ENCODE results near the gene DCC.

Gene DCC

GRCh38 chr18:52685316-52685715 lies 345.3 kb downstream of the DCC start:
- DNase-seq (ENCODE audit: low spot score) = no peak

GRCh38 chr18:52691841-52692240 lies 351.8 kb downstream of the DCC start:
- DNase-seq (ENCODE audit: low spot score) = no peak

DNA sequence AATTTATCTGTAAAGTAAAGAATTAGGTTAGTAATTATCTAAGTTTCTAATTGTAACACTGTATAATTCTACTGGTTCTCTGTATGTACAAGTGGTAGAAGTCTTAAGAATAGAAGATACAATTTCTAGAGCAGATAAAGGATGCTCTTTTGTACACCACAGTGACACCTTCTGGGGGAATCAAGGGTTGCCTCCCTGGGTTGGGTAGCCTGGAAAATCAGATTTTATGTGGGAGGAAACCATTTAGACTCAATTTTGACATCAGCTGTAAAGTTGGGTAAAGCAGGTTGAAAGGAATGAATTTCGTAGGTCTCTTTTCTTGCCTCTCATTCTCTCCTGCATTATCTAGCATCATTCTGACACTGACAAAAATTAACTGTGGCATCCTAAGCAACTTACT lies 354.8 kb downstream of the DCC start:
- no peak for DNase-seq (ENCODE audit: low spot score)

DNA sequence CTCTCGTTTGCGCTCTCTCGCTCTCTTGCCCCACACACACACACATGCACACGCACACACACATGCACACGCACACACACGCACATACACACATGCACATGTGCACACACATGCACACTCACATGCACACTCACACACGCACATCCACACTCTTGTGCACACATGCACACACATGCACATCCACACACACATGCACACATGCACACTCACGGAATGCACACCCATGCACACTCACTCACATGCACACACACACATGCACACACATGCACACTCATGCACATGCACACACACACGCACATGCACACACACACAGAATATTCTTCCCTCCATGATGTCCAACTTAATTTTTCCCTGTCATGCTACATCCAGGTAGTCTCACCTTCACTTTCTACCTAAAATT lies 360.1 kb downstream of the DCC start:
- DNase-seq (ENCODE audit: low spot score) = no peak

DNA sequence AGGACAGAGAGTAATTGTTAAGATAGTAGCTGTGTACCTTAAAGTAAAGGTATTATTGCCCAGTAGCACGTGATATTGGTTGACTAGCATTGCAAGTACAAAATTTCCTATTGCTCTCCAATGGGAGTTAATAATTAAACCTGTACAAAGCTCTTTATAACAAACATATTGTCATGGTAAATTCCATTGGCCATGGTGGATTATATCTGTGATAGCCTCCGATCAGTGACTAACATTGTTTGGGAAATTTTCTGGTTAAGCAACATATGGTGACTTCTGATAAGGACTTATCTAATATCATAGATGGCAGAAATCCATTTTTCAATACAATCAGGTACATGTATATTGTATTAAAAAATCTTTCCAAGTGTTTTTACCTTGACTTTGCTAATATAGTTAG lies 360.8 kb downstream of the DCC start:
- no peak for DNase-seq (ENCODE audit: low spot score)

- DNase-seq (ENCODE audit: low spot score) = no peak
Observed at GRCh38 chr18:52701219-52701935, 361.4 kb downstream of the DCC start.

GRCh38 chr18:52715421-52715820 lies 375.4 kb downstream of the DCC start:
- no peak for DNase-seq (ENCODE audit: low spot score)

- DNase-seq (ENCODE audit: low spot score) = no peak
Observed at GRCh38 chr18:52715991-52716390, 376.0 kb downstream of the DCC start.

GRCh38 chr18:52716973-52717372 lies 377.0 kb downstream of the DCC start:
- DNase-seq (ENCODE audit: low spot score) = no peak

DNA sequence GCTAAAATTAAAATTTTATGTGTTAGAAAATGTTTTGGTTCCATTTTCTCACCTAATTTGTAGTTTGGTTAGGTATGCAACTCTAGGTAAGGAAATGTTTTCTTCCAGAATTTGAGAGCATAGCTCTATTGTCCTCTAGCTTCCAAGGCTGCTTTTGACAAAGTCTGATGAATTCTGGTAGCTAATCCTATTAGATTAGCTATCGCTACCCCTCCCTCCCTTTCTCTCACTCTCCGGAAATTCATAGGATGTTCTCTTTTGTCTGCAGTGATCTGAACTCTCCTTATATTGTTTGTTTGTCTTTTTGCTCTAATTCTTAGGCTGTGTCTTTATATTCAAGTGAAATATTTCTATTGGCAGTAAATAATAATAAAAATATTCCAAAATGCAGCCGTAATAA lies 382.9 kb downstream of the DCC start:
- no peak for DNase-seq (ENCODE audit: low spot score)

DNA sequence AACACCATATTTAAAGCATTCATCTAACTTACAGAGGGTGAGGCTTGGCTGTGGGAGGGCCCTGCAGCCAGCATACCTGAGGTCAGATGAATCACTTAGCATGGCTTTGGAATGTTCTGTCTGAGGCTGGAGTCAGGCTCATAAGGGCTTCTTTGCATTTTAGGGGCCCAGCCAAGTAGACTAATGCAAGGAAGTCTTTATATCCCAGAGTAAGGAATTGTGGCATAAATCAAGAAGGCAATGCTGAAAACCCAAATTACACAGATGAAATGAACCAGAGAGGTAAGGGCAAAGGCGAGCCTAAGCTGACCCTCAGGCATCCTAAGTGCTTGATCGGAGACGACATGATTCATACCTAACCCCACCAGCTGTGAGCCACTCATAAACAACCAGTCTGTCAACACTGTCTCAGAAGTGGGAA lies 383.6 kb downstream of the DCC start:
- DNase-seq (ENCODE audit: low spot score) = no peak

DNA sequence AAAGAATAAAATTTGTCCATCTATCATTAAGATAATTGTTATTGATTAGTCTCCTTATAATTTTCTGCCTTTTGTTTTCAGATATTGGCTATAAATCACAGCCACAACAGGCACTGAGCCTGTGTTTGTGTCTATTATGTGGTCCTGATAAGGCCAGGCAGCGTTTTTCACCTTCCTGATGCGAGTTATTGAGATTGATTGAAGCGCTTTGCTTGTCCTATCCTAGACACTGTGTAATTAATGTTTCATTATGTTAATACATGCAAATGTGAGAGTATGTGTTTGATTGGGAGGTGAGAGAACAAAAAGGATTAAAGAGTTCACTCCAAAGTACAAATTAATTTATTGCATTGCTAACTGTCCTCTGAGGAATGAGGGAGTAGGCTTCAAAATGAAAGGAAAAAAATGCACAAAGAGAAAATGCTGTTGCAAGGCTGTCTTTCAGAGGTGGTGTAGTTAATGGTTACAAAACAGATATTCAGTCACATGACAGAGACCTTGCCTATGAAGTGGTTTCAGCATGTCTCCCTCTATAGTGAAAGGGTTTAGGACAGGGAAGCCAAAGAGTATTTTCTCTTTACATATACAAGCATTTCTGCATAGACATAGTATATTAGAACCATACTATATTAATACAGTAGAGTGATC lies 391.1 kb downstream of the DCC start:
- no peak for DNase-seq (ENCODE audit: low spot score)

DNA sequence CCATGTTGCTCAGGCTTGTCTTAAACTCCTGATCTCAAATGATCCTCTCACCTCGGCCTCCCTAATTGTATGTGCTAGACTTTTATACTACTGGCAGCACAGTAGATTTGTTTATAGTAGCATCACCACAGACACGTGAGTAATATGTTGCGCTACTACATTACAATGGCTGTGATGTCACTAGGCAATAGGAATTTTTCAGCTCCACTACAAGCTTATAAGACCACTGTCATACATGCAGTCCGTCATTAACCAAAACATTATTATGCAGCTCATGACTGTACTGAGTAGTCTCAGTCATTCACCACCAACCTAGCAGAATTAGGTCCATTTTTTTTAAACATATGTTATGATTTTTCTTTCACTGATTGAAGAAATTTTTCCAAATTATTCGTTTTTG lies 398.9 kb downstream of the DCC start:
- DNase-seq (ENCODE audit: low spot score) = no peak

GRCh38 chr18:52746986-52747385 lies 407.0 kb downstream of the DCC start:
- no peak for DNase-seq (ENCODE audit: low spot score)

- DNase-seq (ENCODE audit: low spot score) = no peak
Observed at GRCh38 chr18:52747869-52748268, 407.9 kb downstream of the DCC start.

DNA sequence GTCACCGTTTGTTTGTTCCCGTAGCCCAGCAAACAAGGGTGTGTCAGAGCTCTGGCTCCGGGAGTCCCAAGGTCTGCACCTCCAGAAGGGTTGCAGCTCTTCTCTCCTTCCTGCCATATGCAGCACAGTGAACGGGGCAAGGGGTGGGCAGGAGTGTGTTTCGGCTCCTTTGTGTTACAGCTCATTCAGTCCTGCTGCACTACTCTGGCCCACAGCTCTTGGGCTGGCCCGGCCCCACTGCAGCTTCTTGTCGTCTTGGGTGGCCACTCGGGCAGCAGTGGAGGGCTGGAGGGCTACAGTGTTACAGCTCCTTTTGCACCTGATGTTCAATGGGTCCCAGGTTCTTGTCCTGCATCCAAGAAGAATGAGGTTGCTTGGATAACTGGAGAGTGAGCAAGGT lies 408.3 kb downstream of the DCC start:
- no peak for DNase-seq (ENCODE audit: low spot score)

DNA sequence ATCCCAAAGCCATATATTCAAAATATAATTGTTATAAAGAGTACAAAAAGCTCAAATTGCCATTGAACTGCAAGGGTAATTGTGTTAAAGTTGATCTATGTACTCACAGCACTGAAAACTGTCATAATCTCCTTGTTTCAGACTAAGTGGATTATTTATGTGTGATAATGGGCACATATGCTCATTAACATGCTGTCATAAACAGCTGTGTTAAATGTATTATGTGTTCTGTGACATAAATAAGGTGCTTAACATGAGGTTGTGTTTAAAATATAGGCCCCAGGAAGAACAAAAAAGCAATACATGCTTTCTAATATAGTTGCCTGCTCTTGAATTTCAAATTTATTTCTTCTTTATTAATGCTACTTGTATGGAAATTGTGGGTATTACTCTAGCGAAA lies 409.5 kb downstream of the DCC start:
- no peak for DNase-seq (ENCODE audit: low spot score)

GRCh38 chr18:52750995-52751394 lies 411.0 kb downstream of the DCC start:
- no peak for DNase-seq (ENCODE audit: low spot score)

DNA sequence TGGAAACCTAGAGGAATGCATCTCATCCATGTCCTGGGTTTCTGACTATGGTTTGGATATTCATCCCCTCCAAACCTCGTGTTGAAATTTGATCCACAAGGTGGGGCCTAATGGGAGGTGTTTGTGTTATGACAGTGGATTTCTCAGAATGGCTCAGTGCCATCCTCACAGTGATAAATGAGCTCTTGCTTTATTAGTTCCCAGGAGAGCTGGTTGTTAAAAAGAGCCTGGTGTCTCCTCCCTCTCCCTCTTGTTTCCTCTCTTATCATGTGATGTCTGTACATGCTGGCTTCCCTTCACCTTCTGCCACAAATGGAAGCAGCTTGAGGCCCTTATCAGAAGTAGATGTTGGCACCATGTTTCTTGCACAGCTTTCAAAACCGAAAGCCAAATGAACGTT lies 424.3 kb downstream of the DCC start:
- DNase-seq (ENCODE audit: low spot score) = no peak

GRCh38 chr18:52766002-52766545 lies 426.1 kb downstream of the DCC start:
- no peak for DNase-seq (ENCODE audit: low spot score)

DNA sequence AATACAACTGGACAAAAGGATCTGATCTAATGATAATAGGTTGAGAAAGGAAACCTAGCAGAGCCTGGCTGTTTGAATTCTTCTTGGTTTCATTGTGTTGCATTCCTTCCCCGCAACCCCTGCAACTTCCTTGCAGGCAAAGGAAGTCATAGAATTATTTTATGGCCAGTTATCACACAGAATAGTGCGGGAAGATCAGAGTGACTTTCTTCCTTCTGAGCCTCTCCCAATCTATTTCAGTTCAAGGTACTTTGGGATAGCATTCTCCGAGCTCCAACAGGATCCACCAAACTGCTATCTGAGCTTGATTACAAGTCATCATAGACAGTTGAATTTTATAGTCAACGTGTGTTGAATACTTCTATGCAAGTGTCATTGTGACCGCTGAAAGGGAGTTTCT lies 441.1 kb downstream of the DCC start:
- DNase-seq (ENCODE audit: low spot score) = no peak

DNA sequence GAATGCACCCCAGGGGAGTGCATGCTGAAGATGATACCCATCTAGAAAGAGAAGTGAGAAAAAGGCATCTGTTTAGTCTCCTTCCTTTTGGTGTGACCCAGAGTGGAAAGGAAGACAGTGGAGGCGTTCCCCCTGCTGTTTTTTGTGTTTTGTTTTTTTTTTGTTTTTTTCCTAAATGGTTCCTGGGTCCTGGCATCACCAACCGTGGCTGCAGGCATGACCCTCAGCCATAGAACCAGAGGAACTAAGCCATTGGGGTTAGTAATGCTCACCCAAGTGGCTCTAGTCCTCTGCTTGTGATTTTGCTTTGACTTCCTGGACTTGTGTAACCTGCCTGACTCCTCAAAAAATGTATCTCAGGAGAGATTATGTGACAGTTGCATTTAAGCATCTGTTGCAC lies 451.3 kb downstream of the DCC start:
- DNase-seq (ENCODE audit: low spot score) = no peak

DNA sequence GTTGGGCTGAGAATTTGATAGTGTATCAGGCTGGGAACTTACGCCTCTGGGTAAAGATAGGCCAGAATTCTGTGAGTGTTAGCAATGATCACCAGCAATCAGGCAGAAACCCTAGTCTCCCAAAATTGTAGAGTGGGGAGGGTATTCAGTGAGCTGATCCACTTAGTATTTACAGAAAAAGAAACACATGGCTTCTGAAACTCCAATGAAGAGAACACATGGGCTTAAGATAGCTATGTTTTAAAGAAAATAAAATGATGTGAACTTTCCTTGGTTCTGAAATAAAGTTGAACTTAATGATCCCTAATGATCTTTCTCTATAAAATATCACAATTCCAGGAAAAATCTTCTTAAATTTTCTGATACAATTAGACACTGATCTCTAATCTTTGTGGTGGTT lies 472.8 kb downstream of the DCC start:
- DNase-seq (ENCODE audit: low spot score) = no peak

Measured in CD4-positive, alpha-beta T cell treated with Interleukin-6 at 100 ng/mL for 8 hours (primary cell).